Activated CD4-positive, alpha-beta T cell treated with anti-CD3 and anti-CD28 coated beads, Interleukin-10, Interleukin-2, amounts not matched to agents 100 ng/mL and 50 ng/mL, durations not matched to agents 16 hours and 8 hours (primary cell): ENCODE measurements around the gene LYPD6.
A peak's percentile ranks its signal among the peaks of the same experiment; 100 is the strongest.
"Not testable (repeated sequence)": the region's sequence is repeated elsewhere in the genome, so short reads cannot be mapped to it uniquely, and the experiment has no call there.

Source experiments
- DNase-seq: peaks from one replicate; pipeline ENCODE4 v3.0.0-alpha.2; 2020

The LYPD6 gene, protein sequence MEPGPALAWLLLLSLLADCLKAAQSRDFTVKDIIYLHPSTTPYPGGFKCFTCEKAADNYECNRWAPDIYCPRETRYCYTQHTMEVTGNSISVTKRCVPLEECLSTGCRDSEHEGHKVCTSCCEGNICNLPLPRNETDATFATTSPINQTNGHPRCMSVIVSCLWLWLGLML

DNA sequence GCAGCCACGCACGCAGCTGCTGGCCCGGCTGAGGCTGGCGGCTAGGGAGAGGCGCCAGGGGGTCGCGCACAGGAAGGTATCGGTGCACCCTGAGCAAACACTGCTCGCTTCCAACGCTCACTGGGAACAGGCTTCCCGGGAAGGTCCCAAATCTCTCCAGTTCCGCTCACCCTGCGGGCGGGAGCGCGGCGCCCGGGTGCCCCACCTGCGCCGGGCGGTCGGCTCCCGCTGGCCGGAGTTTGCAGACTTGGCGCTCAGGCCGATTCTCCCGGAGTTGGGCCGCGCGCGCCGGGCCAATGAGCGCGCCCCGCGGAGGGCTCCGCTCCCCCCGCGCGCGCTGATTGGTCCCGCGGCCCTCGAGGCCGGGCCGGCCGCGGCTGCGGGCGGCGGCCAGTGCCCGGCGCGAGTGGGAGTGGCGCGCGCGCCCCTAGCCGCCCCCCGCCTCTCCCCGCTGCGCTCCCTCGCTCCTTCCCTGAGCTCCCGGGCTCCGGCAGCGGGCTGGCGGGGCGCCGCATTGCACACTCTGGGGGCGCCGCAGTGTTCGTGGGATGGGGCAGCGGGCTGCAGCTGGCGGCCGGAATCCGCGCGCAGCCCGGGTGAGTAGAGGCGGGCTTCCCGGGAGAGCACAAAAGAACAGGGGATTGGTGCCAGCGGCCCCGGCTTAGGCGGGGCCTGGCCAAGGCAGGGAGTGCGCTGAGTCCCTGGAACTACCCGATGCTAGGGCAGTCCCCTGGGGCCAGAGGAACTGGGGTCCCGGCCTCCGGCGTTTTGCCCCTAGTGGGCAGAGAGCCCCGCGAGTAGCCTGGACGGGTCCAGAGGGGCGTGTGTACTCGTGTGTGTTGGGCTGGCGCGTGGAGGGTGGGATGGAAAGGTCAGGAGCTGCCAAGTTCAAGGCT lies at the start of gene LYPD6:
LYPD6 (plus strand) TSS at position 461 of the 896 bp plus-strand sequence. CDS start 107,122 bp downstream, outside the sequence.
- no peak for DNase-seq

DNA sequence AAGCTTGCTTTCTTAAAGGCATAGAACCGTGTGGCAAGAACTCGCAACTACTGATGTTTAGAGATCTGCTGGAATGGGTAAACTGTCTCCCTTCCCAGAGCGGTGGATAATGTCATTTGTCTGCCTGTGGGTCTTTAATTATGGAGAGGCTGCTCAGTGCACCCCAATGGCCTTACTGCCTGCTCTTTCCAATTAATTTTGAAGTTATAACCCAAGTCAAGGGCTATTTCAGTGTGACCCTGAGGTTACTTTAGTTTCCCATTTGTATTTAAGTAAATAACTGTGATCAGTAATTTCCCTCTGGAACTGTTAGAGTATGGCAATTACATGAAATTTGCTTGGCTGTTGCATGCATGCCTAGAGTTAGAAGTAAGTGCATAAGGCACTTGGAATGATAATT lies 48.9 kb upstream of the LYPD6 start:
- DNase-seq, result no peak

GRCh38 chr2:149290662-149291061 lies 39.7 kb upstream of the LYPD6 start:
- no peak for DNase-seq

DNA sequence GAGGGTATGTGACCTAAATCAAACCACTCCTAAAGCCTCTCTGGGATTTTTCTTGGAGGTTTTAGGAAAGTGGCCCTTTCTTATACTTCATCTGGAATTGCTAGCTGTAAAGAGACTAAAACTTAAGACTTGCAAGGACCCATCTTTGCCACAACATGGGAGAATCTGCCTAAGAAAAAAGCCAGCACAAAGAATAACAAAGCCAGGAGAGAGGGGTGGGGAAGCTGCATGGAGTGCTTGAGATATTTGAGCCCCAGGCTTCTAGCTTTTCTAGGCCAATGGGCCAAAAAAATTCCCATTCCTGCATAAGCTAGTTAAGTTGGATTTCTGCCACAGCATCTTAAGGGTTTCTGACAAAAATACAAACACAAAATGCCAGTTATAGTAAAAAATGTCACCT lies 38.5 kb upstream of the LYPD6 start:
- DNase-seq, result no peak

GRCh38 chr2:149296031-149296430 lies 34.4 kb upstream of the LYPD6 start:
- no peak for DNase-seq

DNA sequence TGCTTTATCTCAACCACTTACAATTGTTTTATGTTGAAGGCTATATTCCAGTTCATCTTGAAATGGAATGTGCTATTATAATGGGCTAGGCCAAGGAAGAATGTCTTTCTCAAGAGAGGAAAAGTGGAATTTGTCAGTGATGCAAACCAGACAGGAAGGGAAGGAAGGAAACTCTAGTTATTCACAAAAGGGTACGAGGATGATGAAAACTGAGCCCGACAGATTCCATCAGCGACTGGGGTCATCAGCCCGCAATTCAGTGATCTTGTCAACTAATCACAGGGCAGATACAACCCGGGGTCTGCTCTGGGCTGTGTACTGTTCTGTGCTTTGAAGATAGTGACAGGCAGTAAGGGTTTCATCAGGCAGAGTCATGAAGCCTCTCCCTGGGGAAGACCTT lies 23.4 kb upstream of the LYPD6 start:
- DNase-seq, result no peak

DNA sequence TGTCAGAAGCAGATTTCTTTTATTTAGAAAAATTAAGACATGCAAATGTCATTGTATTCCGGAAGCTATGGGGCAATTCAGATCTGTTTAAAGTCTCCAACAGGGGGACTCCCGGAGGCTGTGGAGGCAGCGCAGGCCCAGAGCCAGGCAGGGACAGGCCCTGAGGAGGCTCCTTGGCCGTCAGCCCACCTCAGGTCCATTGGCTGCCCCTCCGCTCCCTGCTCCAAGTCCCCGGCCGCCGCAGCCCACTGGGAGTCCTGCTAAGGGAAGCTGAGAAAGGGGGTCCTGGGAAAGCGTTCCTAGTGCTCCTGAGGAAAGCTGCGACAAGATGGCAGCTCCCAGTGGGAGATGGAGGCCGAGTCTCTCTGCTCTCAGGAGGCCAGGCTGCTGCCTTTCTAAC lies 20.0 kb upstream of the LYPD6 start:
- DNase-seq, result no peak

DNA sequence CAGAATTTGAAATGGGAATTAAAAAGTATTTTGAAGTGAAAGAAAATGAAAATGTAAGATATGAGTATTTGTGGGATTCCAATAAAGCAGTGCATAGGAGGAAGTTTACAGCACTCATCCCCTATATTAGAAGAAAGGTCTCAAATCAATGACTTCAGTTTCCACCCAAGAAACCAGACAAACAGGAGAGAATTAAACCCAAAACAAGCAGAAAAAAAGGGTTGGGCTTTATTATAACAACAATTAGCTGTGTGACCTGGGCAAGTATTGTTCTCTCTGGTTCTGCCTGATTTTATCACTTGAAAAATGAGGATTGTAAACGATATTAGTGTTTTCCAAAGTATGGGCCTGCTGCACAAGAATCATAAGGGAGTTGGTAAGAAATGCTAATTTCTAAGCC lies 18.3 kb upstream of the LYPD6 start:
- no peak for DNase-seq

GRCh38 chr2:149313512-149313972 lies 16.8 kb upstream of the LYPD6 start:
- DNase-seq, result peak; percentile 45

GRCh38 chr2:149314687-149315086 lies 15.7 kb upstream of the LYPD6 start:
- DNase-seq, result no peak

DNA sequence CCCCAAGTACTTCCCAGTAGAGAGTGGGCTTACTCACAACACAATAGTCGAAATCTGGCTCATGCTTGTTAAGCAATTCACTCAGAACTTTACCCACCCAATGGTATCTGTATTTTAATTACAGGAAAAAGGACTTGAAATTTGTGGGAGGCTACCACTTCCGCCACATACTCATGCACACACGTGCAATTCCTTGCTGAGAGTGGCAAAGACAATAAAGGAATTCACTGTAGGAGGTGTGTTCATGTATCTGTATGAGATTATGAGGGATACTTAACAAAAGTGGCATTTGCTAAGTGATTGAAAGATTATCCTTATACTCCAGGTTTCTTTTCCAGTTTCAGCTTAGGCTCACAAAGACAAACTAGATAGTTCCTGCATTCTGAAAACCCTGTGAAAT lies 14.9 kb upstream of the LYPD6 start:
- no peak for DNase-seq

DNA sequence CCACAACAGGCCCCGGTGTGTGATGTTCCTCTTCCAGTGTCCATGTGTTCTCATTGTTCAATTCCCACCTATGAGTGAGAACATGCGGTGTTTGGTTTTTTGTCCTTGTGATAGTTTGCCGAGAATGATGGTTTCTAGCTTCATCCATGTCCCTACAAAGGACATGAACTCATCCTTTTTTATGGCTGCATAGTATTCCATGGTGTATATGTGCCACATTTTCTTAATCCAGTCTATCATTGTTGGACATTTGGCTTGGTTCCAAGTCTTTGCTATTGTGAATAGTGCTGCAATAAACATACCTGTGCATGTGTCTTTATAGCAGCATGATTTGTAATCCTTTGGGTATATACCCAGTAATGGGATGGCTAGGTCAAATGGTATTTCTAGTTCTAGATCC lies 11.8 kb upstream of the LYPD6 start:
- DNase-seq, result not testable (repeated sequence)

DNA sequence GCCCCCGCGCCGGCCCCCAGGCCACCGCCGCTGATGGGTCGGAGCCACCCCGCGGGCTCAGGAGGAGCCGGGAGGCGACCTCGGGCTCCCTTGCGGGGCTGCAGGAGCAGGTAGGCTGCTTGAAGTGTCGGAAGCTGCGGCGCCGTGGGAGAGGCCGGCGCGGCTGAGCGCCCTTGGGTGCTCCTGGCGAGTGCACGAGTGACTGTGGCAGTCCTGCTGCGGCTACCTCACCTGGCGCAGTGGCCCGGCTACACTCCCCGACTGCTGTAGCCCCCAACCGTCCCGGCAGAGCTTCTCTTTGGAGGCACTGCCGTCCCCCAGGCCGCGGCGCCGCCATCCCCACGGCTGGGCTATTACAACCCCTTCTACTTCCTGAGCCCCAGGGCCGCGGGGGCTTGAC lies 10.0 kb upstream of the LYPD6 start:
- DNase-seq, result no peak

DNA sequence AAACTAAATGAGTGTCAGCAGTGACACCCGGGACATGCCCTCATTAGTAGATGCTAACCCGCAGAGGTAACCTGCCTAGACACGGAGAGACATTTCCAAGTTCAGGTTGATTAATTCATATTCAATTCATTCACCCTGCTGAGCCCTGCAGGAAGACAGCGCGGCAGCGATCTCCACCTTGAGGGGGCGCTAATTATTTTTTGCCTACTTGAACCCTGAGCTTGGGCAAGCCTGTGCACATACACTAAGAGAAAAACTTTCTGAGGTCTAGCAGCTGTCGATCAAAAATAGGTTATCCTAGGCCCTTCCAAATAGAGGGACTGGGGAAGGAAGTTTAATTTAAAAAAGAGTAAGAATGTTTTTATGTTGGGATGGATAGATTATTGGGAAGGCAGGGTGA lies 1.3 kb upstream of the LYPD6 start:
- no peak for DNase-seq

- no peak for DNase-seq
Observed at GRCh38 chr2:149329489-149330126, 779 bp upstream of the LYPD6 start.

GRCh38 chr2:149331023-149331400 lies 625 bp downstream of the LYPD6 start:
- DNase-seq, result no peak

DNA sequence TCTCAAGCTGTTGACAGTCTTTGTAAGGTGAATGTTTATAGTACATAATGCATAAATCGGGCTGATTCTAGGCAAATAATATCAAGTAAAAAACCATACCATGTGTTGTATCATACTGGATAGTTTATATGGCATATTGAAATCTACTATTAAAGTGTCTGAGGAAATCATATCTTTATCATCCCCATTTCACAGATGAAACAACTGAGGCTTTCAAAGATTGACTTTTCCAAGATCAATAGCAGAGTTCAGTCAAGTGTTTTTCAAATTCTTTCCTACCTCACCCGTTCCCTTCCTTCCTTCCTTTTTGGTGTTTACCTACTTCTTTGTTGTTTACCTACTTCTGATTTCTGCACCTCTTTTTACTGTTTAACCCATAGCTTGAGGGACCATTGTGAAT lies 2.0 kb downstream of the LYPD6 start:
- no peak for DNase-seq

DNA sequence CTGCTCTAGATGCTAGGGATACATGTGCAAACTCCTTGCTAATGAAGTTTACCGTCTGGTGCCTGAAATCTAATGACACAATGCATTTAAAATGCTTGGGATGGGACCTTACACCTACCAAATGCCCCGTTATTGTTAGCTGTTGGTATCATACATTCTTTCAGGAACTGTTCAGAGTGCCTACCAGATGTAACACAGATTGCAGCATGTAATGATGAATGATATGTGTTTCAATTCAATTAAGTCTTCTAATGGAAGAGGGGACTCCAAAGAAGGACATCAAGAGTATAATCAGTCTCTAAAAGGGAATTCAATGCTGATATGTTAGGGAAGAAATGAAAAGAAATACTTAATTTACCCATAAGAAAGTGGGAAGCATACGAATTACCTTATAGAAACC lies 3.2 kb downstream of the LYPD6 start:
- no peak for DNase-seq

GRCh38 chr2:149334156-149334555 lies 3.8 kb downstream of the LYPD6 start:
- no peak for DNase-seq

DNA sequence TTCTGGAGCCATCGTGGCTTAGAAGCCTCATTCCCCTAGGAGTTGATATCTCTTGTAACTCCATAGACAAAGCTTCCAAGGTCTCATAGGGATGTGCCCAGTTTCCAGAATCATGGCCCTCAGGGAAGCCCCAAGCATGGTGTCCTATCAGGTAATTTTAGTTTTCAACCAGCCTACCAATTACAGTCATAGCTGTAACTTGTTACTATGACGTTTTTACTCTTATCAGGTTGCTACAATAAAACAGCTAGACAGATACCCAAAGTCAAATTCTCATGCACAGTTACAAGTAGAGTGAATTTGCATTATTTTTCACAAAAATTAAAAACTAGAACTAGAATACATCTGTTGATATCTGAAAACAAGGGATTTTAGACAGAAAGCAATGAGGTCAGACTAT lies 8.9 kb downstream of the LYPD6 start:
- no peak for DNase-seq

GRCh38 chr2:149342509-149342908 lies 12.1 kb downstream of the LYPD6 start:
- no peak for DNase-seq

- no peak for DNase-seq
Observed at GRCh38 chr2:149344105-149344504, 13.7 kb downstream of the LYPD6 start.

- no peak for DNase-seq
Observed at GRCh38 chr2:149346272-149346671, 15.9 kb downstream of the LYPD6 start.

DNA sequence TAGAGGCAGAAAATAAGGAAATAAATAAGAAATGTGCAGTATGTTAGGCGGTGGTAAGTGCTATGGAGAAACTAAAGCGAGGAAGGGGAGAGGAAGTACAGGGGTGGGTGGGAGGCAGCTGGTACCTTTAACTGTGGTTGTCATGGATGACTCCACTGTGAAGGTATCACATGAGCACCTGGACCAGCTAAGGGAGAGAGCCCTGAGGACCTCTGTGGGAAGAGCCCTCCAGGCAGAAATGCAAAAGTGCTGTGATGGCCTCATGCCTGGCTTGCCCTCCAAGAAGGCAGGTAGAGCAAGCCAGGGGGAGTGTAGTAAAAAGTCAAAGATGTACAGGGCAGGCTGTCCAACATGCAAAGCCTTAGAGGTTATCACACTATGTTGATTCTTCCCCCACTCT lies 17.9 kb downstream of the LYPD6 start:
- no peak for DNase-seq
